Islet precursor cell (in vitro differentiated cells): ENCODE measurements around the gene PCYOX1L.
A peak's percentile ranks its signal among the peaks of the same experiment; 100 is the strongest.

Experiments
- DNase-seq: peaks from one replicate; pipeline ENCODE4 v3.0.0-alpha.2; 2018

The PCYOX1L gene

GRCh38 chr5:149370878-149371277 is 13.0 kb downstream of the PCYOX1L start:
- no peak for DNase-seq

- peak; percentile 83 for DNase-seq
Observed at GRCh38 chr5:149371296-149371962, 13.6 kb downstream of the PCYOX1L start.

- no peak for DNase-seq
Observed at GRCh38 chr5:149372076-149372795, 14.4 kb downstream of the PCYOX1L start.

GRCh38 chr5:149372932-149373331 is 15.1 kb downstream of the PCYOX1L start:
- no peak for DNase-seq

- peak; percentile 43 for DNase-seq
Observed at GRCh38 chr5:149374303-149374702, 16.5 kb downstream of the PCYOX1L start.

GRCh38 chr5:149374801-149375200 is 17.0 kb downstream of the PCYOX1L start:
- DNase-seq = no peak

- DNase-seq = peak; percentile 36
Observed at GRCh38 chr5:149375434-149375833, 17.6 kb downstream of the PCYOX1L start.

- DNase-seq = peak; percentile 43
Observed at GRCh38 chr5:149376104-149376503, 18.3 kb downstream of the PCYOX1L start.

GRCh38 chr5:149376711-149377447 is 19.0 kb downstream of the PCYOX1L start:
- DNase-seq = no peak

GRCh38 chr5:149378241-149378820 is 20.5 kb downstream of the PCYOX1L start:
- DNase-seq = no peak

GRCh38 chr5:149379177-149379761 is 21.4 kb downstream of the PCYOX1L start, which contains the start of gene IL17B:
TSS of gene IL17B (minus strand) at chr5:149379292. CDS start at chr5:149379225, 67 bp downstream.
- DNase-seq = no peak

GRCh38 chr5:149379818-149380374 is 22.1 kb downstream of the PCYOX1L start:
- no peak for DNase-seq

- no peak for DNase-seq
Observed at GRCh38 chr5:149380466-149381121, 22.7 kb downstream of the PCYOX1L start.

GRCh38 chr5:149381261-149381985 is 23.6 kb downstream of the PCYOX1L start:
- no peak for DNase-seq

- DNase-seq = peak; percentile 95
Observed at GRCh38 chr5:149381986-149382338, 24.1 kb downstream of the PCYOX1L start.

- no peak for DNase-seq
Observed at GRCh38 chr5:149382517-149383220, 24.8 kb downstream of the PCYOX1L start.

- no peak for DNase-seq
Observed at GRCh38 chr5:149383399-149383798, 25.6 kb downstream of the PCYOX1L start.

- DNase-seq = no peak
Observed at GRCh38 chr5:149386166-149386565, 28.3 kb downstream of the PCYOX1L start.

- no peak for DNase-seq
Observed at GRCh38 chr5:149387081-149387631, 29.3 kb downstream of the PCYOX1L start.

- no peak for DNase-seq
Observed at GRCh38 chr5:149387982-149388381, 30.1 kb downstream of the PCYOX1L start.
